Forelimb muscle (tissue), 1 donor: Measurements from ENCODE around the gene SCTR. TPM values are rescaled to one million over a fixed set of nuclear protein-coding genes. Genes with fewer than 3 reads are reported as not detected.

Experiments used
- DNase-seq: peaks from one replicate; pipeline ENCODE4 v3.0.0-alpha.2; 2013; ENCODE audit warnings: low read depth
- polyA plus RNA-seq: library from polyadenylated mRNA; unstranded; fragments of 120-200 nt; gene quantifications from one replicate; pipeline ENCODE4 v1.2.1, GENCODE V29; 2013; ENCODE audit not compliant: insufficient read length

The SCTR gene
- polyA plus RNA-seq, 1 donor = 1.5 TPM

DNA sequence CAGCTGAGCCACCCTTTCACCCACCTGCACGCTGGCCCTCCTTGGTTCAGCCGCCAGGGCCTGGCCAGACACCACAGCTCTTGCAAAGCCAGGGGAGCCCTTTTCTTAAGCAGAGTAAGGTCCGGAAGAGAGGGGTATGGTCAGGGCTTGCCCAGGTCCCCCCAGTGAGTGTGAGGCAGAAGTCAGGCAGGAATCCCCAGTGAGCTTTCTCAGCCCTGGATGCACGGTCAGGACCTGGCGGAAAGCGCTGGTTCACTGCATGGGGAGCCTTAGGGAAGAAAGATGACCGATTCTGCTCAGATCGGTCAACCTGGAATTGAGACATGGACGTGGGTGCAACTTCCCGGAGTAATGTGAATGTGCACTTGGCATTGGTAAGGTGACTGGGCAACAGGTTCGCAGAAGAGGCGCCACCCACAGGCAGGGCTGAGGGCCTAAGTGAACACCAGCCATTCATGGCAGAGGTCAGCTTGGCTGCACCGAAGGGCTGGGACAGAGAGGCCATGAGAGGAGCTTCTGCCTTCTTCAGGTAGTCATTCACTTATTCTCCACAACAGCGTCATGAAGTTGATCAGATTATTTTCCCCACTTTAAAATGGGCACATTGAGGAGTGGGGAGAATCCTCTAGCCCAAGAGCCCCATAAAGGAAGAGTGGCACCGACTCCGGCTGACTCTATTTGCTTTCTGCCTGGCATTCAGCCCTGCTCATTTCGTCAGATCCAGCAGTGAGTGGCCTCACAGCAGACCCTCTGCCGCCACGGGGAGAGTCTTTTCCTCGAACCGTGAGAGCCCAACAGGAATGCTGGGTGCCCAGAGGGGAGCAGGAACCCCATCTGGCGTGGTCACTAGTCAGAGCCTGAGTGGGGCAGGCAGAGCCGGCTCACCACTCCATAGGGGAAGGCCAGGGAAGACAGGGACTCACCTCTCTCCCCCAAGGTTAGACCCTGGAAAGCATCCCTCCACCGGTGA, 35.8 kb downstream of the SCTR start:
- DNase-seq = no peak

DNA sequence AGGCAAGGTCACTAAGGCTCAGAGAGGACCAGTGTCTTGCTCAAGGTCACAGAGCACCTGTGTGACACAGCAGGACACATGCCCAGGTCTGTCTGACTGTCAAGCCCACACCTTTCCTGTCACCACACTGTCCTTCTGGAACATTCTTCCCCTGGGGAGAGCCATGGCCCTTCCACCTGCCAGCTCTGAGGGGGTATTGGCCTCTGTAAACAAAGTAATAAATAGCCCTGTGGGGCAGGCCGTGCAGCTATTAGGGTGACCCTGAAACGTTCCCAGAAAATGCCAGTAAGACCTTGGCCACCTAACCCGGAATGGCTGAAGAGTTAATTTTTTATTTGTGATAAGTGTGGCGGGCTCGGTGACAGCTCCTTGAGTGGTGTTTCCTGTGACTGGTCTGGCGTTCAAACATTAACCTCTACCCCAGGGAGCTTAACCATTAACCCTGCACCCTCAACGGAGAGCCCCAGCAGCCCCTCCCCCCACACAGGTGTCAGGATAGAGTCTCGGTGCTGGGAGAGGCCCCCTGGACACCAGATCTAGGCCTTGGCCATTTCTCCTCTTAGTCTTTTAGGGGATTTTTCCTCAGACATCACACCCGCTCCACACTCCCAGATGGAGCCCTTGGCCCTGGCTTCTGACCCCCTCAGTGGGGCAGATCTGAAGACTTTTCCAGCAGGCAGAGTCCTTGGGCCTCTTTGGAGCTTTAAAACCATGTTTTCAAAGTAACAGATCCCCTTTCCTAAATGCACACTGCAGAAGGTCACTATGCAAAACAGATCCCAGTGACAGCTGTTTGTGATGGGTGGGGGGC, 36.6 kb downstream of the SCTR start:
- DNase-seq = no peak

DNA sequence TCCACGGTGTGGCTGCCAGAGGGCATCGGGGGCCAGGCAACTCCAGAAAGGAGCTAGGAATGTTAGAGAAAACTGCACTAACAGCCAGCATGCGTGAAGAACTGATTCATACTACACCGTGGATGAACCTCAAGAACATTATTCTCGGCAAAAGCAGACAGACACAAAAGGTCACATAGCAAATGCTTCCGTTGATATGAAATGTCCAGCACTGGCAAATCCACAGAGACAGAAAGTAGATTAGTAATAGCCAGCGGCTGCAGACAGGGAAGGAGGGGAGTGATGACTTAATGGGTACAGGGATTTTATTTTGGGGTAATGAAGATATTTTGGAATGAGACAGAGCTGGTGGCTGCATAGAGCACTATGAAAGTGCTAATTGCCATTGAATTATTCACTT, 37.4 kb downstream of the SCTR start:
- DNase-seq = no peak

DNA sequence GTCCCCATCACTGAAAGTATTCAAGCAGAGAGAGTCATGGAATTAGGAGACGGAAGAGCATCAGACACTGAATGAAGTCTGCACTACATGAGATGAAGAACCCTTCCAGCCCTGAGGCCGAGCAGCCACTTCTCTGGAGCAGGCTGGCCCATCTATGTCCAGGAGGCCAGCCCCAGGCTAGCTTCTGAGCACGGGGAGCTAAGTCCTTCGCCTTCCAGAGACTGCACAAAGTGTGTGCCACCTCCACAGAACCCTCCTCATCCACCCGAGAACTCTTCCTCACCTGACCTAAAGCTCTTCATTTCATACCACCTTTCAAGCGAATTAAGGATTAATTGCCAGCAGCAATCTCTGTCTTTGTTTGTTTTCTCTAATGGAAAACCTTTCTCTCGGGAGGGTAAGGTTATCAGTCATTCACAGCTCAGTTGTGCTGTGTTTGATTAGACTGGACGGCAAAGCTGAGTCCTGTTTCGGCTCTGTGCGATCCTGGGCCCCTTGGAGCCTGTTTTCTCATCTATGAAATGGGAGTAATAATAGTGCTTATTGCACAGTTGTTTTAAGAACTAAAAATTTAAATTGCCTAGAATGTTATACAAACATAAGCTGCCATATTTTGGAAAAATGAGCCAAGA, 38.0 kb downstream of the SCTR start:
- DNase-seq = no peak

DNA sequence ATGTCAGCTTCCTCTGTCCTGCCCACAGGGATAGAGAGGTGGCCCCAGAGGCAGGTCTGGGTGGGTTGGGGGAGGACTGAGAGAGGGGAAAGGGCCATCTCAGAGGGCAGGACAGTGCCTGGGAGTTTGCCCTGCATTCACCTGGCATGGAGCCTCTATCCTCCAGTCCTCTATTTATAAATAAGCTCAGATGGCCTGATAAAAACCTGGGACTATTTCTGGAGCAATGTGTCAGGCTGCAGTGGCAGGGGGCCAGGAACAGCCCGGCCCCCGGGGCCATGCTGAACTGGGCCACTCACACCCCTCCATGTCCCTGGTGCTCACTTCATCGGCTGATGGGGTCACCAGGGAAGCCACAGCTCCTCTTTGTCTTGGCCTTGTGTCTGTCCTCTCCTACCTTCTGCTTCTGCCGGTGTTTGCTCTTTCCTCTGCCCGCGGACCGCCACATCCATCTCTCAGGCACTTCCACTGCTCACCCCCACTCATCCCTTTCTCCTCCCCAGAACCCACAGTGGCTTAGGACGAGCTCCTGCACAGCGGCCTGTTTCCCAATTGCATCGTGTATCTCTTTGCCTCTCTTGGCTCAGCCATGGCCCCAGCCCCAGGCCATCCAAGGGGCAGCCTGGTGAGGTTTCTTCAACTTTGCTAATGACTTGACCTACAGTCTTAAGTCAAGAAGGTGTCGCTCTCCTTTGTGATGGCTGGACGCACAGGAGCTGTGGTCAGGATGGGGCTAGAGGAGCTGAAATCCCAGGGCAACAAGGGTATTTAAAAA, 38.8 kb downstream of the SCTR start:
- DNase-seq = no peak

DNA sequence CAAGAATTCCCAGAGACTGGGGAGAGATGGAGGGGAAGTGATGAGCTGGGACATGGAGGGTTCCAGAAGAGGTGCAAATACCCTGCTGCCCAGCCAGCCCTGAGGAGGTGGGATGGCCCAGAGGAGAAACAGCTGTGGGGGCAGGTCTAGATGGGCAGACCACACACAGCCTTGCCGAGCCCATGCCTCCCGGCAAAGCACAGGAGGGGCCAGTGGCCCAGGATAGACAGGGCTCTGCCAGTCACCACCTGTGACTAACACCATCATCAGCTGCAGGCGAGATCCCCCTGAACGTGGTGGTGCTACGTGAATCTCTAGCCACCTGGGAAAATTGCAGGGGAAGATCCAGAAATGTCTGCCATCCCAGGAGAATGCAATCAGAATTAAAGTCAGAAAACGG, 39.4 kb downstream of the SCTR start:
- no peak for DNase-seq

DNA sequence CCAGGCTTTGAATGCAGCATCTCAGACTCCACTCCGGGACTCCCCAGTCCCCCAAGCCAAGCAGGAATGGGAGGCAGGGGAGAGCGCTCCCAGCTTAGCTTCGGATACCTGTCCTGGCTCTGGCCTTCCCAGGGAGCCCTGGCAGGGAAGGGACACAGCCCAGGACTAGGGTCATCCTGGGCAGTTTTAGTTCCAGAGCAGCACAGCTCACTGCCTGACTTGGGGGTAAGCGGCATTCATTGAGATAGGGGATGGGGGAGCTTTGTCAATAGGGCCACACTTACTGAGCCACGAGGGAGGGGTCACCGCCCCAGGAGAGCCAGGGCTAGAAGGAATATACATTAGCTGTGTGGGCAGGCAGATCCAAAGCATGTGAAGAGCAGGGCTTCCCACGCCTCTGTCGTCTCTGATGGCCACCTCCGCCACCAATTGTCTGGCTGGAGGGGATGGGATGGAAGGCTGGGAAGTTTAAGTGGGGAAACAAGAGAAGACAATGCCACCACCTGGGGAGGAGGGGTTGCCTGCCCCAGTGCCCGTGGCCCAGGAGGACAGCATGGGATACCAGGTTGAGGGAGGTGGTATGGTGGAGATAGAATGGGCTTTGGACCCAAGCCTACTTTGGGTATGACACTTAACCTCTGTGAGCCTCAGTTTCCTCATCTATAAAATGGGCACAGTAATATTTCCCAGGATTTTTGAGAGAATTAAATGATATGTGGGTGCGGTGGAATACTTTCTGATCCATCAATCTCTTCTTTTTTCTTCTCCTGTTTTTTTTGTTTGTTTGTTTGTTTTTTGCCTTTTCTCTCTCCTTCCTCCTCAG, 40.2 kb downstream of the SCTR start:
- no peak for DNase-seq

DNA sequence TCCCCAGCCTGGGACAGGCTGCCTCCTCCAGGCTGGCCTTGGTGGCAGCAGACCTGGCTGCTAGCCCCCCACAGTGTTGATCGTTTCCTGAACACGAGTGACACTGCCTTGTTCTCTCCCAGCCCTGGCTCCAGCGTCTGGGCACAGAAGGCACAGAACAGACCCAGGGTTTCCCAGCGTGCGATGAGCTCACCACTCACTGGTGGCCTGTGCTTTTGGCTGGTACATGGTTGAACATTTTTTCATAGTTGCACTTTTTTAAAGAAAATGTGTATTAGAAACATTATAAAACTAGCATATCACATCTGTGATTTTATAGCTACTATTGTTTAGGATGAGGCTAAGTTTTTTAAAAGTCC, 40.9 kb downstream of the SCTR start:
- no peak for DNase-seq

DNA sequence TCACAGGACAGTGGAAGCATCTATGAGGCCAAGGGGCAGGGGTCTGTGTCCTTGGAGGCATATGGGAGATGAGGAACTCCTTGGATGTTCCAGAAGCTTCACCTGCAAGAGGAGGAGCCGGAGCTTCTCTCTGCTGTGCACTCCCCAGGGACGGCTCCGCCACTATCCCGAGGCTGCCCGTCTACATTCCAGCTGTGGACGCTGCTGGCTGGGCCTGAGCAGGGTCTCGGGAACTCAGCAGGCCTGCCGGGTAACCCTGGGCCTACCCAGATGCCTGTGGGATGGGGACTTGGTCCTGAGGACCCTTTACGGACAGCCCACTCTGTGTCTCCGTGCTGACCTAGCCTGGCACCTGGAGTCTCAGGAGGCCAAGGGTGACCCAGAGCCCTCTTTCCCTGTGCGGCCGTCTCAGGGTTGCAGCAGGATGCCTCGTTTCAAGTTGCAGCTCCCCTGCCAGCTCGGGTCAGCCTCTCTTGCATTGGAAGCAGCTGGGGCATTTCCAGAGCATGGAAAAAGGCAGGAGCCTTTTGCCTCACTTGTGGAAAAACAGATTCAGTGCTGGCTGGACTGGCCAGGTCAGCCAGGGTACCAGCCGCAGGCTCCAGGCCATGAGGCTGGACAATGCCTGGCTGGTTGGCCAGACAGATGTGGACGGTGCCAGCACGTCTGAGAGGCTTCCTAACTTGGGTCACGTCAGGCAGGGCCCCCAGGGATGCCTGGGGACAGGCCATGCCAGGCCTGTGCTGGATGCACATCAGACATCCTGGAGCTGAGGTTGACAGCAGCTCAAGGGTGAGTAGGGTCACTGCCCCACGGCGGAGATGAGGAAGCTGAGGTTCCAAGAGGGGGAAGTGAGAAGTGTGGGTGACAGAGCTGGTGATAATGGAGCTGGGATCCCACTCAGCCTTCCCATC, 41.5 kb downstream of the SCTR start:
- DNase-seq = no peak

DNA sequence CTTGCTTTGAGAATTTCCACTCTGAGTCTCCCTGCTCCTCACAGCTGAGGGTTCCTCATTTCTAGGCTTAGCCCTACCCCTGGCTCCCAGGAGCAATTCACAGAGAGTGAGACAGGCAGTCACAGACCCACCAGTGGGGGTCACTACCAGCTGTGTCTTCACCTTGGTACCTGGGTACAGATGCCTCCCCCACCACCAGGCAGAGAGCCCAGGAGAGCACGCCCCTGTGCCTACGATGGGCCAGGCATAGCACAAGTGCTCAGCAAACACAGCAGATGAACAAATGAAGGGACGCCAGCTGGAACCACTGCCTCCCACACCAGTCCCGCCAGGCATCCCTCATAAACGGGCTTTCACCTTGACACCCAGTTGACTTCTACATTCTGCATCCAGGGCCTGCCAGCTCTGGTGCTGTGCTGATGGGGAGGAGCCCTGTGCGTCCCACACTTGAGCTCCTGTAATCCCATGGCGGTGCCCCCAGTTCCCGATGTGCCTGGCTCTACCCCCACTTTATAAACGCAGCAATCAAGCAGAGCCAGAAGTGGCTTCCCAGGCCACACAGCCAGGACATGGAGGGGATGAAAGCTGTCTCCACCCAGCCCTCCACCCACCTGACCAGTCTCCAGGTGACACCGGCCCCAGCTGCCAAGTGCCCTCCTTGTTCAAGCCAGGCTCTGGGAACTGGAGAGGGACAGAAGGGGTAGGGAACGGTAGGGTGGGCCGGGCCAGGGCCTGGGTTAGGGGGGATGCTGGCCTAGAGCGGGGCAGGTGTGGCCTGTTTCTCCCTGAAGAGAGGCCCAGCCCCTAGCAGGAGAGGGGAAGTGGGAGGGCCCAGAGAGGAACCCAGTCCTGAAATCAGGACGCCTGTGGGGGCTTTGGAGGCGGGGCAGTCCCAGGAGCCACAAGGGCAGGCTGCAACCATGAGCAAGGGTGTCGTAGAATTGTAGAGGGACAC, 42.5 kb downstream of the SCTR start:
- no peak for DNase-seq

DNA sequence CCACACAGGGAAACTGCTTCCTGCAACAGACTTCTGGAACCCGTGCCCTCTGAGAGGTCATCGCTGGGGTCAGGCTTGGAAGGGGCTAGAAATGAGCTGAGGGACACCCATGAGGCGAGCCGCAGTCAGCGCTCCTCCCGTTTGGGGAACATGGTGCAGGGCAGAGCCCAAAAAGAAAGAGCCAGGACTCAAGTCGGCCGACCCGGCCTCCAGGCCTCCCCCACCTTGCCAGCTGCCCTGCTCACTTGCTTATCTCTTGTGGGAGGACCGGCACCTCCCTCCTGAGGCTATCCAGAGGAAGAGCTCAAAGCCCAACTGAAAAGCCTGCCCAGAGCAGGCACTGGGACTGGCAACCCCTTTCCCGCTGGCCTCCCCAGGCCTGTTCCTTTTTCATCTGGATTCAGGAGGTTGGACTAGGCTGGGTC, 43.6 kb downstream of the SCTR start:
- DNase-seq = no peak

DNA sequence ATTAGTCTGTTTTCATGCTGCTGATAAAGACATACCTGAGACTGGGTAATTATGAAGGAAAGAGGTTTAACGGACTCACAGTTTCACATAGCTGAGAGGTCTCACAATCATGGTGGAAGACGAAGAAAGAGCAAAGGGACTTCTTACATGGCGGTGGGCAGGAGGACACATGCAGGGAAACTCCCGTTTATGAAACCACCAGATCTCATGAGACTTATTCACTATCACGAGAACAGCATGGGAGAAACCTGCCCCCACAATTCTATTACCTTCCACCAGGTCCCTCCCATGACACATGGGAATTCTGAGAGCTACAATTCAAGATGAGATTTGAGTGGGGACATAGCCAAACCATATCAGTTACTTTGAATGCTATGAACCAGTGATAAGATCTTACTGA, 44.1 kb downstream of the SCTR start:
- DNase-seq = no peak

DNA sequence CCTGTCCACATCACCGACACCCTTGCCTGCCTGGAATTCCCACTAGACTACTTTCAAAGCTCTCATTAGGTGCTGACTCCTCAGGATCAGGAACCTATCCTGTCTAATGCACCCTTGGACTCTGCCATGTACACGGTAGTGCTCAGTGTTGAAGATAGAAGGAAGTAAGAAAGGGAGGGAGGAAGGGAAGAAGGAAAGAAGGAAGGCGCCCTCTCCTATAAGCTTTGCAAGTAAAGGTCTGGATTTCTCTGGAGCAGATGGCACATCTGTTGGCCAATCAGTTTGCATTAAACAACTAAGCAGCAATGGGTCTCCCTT, 45.3 kb downstream of the SCTR start:
- DNase-seq = no peak

DNA sequence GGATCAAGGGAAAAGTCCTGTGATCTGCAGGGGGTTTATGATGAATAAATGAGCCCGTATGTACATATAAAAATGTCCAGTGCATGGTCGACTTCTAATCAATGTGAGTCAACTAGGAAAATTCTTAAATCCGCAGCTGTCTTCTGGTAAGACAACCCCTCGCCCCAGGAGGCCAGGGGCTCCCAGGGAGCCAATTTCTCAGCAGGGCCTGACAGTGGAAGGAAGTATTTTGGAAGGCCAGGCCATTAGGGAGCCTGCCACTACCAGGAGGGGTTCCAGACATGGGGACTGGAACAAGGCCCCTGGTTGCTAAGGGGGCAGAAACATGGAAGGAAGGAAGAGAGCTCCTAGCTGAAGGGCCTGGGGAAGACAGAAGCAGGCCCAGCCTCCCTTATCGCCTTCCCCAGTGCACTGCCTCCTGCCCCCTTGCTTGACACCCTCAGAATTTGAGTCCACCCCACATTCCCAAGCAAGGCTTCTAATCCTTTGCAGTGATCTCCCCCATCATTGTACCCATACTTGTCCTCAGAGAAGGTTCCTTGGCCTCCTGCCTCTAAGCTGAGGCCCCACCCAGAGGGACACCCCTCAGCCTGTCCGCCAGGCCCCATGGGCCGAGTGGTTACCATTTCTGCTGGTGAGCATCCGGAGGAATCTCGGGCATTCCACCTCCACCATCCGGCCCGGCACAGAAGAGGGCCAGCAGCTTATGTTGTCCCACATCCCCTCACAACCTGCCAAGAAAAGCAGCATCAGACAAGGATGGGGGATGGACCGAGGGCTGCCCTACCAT, 45.9 kb downstream of the SCTR start:
- no peak for DNase-seq

DNA sequence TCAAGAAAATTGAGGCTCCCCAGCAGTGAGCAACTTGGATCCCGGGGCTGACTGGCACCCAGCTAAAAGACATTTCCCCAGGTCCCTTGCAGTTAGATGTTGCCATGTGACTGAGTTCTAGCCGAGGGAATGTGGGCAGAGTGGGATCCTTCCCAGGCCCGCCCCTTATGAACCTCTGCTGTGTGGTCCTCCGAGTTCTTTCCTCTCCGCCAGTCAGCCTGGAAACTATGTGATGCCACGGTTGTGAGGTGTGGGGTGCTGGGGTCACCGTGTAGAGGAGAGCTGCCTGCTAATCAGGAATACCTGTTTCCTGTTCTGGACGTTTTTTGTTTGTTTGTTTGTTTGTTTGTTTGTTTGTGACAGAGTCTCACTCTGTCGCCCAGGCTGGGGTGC, 47.2 kb downstream of the SCTR start:
- no peak for DNase-seq

DNA sequence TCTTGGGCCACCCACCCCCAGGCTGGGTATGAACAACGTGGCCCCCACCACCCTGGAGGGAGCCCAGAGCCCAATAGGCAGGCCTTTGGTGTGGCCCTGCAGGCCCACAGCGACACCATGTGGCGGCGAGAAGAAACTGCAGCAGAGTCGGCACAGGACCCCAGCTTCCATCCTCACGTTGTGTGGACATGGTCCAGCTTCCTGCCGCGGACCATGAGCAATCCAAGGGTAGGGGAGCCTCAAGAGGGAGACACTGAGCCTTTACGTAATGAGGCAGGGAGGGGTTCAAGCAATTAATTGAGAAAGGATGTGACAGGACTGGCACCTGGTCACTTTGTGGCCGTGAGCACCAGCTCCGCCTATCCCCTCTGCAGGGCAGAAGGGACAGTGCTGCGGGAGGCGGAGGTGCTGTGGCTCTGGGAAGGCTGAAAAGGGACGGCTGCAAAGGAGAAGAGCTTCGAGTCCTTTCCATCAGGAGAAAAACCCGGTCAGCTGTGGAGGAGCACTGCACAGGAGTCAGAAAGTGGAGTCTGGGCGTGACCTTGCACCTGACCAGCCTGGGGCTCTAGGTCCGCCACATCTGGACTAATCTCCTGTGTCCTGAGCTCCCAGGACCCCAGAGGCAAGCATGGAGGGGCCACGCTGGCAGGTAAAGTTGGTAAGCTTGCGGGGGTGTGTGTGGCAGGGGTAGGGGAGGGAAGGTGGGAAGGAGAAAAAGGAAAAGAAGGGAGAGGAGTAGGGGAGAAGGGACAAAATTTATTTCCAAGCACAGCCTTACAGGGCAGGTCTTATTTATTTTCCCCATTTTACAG, 47.8 kb downstream of the SCTR start:
- DNase-seq = no peak

DNA sequence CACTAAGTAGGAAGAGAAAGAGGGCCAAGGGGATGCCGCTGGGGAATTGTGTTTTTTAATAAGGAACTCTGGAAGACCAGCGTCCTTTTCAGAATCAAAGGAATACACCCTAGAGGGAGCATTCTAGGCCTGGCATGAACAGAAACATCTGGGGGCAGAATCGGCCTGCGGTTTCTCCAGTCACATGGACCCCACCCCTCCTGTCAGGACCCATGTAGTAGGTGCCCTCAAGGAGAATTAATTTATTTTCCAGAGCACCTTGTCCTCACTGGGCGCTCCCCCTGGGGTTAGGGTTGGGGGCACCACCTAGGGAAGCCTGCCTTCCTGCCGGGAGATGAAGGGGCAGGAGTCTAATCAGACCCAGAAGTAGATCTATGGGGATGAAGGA, 48.4 kb downstream of the SCTR start:
- no peak for DNase-seq
